SU-DHL-6 (cell line): ENCODE data around the gene ZNF837.

Source experiments
- CTCF ChIP-seq: fragments of 200-600 bp; sonication (generic); IDR thresholded peaks from one replicate; pipeline ENCODE4 v1.5.1; 2017; ENCODE audit warnings: antibody characterized with exemption, mild to moderate bottlenecking, low read length, moderate library complexity; ENCODE audit not compliant: insufficient read depth, poor library complexity, severe bottlenecking
- EZH2phosphoT487 ChIP-seq: fragments of 200-600 bp; sonication (generic), shearing (Covaris generic); conservative IDR thresholded peaks from 2 replicates; pipeline ENCODE4 v1.6.1; 2018; ENCODE audit warnings: mild to moderate bottlenecking, antibody characterized with exemption, low read length, moderate library complexity, mixed read lengths

- TF ChIP-seq CTCF: no peak
- no peak for TF ChIP-seq EZH2phosphoT487
Measured at GRCh38 chr19:58355215-58355796, 25.5 kb downstream of the ZNF837 start.
